Activated CD8-positive, alpha-beta T cell treated with anti-CD3 and anti-CD28 coated beads for 36 hours (primary cell): ENCODE data around the gene TRPC1. TPM values are rescaled to one million over a fixed set of nuclear protein-coding genes. Genes with fewer than 3 reads are reported as not detected.

Experiments used
- ATAC-seq: fragments of 200-7000 bp; cut with Tn5 transposase; one replicate; pipeline ENCODE4 v1.10.0; 2021; ENCODE audit warnings: mild to moderate bottlenecking, moderate library complexity
- CTCF ChIA-PET: fragments of 350-600 bp; sonication (Branson Sonifier 250); formaldehyde crosslinking; loops from one replicate; lab custom pipeline; 2021; ENCODE audit warnings: antibody characterized with exemption; lab: Charles Lee
- POLR2A ChIA-PET: fragments of 350-600 bp; sonication (Branson Sonifier 250); formaldehyde crosslinking; loops from one replicate; lab custom pipeline; 2021; ENCODE audit warnings: antibody characterized with exemption; lab: Charles Lee
- DNase-seq: peaks from one replicate; pipeline ENCODE4 v3.0.0-alpha.2; 2020
- H3K27ac Mint-ChIP-seq: one replicate; pipeline ENCODE4 v1.8.0; 2021; ENCODE audit warnings: mild to moderate bottlenecking, mixed read lengths
- H3K27me3 Mint-ChIP-seq: one replicate; pipeline ENCODE4 v1.8.0; 2021; ENCODE audit warnings: mixed read lengths
- H3K36me3 Mint-ChIP-seq: one replicate; pipeline ENCODE4 v1.8.0; 2021; ENCODE audit warnings: low read depth, mixed read lengths
- H3K4me1 Mint-ChIP-seq: one replicate; pipeline ENCODE4 v1.8.0; 2021; ENCODE audit warnings: low read depth, mixed read lengths
- H3K4me3 Mint-ChIP-seq: one replicate; pipeline ENCODE4 v1.8.0; 2021; ENCODE audit warnings: mild to moderate bottlenecking, moderate library complexity, mixed read lengths
- H3K9me3 Mint-ChIP-seq: one replicate; pipeline ENCODE4 v1.8.0; 2021; ENCODE audit warnings: mixed read lengths
- CTCF ChIP-seq: fragments of 200-600 bp; IDR thresholded peaks from one replicate; pipeline ENCODE4 v1.8.0; 2022; ENCODE audit warnings: antibody characterized with exemption, mild to moderate bottlenecking
- intact Hi-C: fragments of 100-400 bp; cut with micrococcal nuclease; formaldehyde crosslinking; loops from one replicate; pipeline ENCODE4 v1.10.0; 2022
- total RNA-seq, 2 experiments: library from RNA; stranded (reverse); gene quantifications; one replicate each; pipeline ENCODE4 v1.2.3, GENCODE V29; 2021

The TRPC1 gene
- total RNA-seq, 2 experiments from 2014 or later: 2.4 to 3.4 TPM

DNA sequence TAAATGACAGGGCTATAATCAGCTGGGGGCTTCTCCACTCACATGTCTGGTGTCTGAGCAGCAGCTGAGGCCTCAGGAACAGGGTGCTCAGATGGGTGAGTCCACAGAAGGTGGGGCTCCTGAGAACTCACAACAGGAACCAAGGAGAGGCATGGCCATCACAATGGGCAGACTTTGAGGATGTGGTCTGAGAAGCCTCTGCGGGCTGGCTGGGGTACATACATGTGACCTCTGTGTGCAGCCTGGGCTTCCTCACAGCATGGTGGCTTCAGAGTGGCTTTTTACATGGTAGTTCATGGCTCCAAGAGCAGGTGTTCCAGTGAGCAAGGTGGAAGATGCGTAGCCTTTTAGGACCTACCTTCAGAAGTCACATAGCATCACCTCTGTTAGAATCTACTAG, 58.8 kb downstream of the TRPC1 start:
- intact Hi-C loops: no loop called here
- Mint-ChIP-seq H3K27ac (no peak overlapping the region), H3K4me1 (no peaks in the 10 kb centered on the region), H3K4me3 (no peak overlapping the region), H3K27me3 (peaks cover 2% of the 10 kb centered on the region), H3K36me3 (peaks cover 2% of the 10 kb centered on the region), H3K9me3 (no peaks in the 10 kb centered on the region)
- CTCF ChIA-PET: no interaction called here
- TF ChIP-seq CTCF: no peak
- ATAC-seq: no peak
- POLR2A ChIA-PET: no interaction called here
- no peak for DNase-seq

- TF ChIP-seq CTCF: no peak
- intact Hi-C loops: no loop called here
- no peak overlapping the region for H3K4me3 Mint-ChIP-seq
- H3K36me3 Mint-ChIP-seq: peaks cover 2% of the 10 kb centered on the region
- H3K9me3 Mint-ChIP-seq: no peaks in the 10 kb centered on the region
- no peak overlapping the region for H3K27ac Mint-ChIP-seq
- ATAC-seq (no peak), DNase-seq (no peak)
- POLR2A ChIA-PET: interaction anchor here (0.5 to 0.8 kb wide), 2 partner anchors 181 to 194 kb away, joined by 3 read pairs; no protein-coding TSS in a partner anchor
- CTCF ChIA-PET: interaction anchor here (0.5 kb wide), 1 partner anchor 88 kb away, joined by 3 read pairs; no protein-coding TSS in a partner anchor
- no peaks in the 10 kb centered on the region for H3K4me1 Mint-ChIP-seq
- H3K27me3 Mint-ChIP-seq: peaks cover 2% of the 10 kb centered on the region
These were observed 60.4 kb downstream of the TRPC1 start for GRCh38 chr3:142784228-142784627.

GRCh38 chr3:142785996-142786395, 62.2 kb downstream of the TRPC1 start:
- no peak for ATAC-seq
- Mint-ChIP-seq H3K9me3 (no peaks in the 10 kb centered on the region), H3K27me3 (peaks cover 2% of the 10 kb centered on the region), H3K36me3 (peaks cover 2% of the 10 kb centered on the region), H3K27ac (no peak overlapping the region), H3K4me1 (no peaks in the 10 kb centered on the region), H3K4me3 (no peak overlapping the region)
- intact Hi-C loops: no loop called here
- no peak for TF ChIP-seq CTCF
- no peak for DNase-seq
- ChIA-PET CTCF (no interaction called here), POLR2A (no interaction called here)

GRCh38 chr3:142787719-142788118, 63.9 kb downstream of the TRPC1 start:
- ChIA-PET POLR2A (interaction anchor here (1.0 kb wide), 1 partner anchor 12 kb away, joined by 3 read pairs; no protein-coding TSS in a partner anchor), CTCF (interaction anchor here (1.0 to 3.1 kb wide), 3 partner anchors 10 to 201 kb away, joined by 3 to 16 read pairs (median 3); no protein-coding TSS in a partner anchor)
- no peaks in the 10 kb centered on the region for H3K9me3 Mint-ChIP-seq
- intact Hi-C loops: no loop called here
- peaks cover 2% of the 10 kb centered on the region for H3K36me3 Mint-ChIP-seq
- H3K27me3 Mint-ChIP-seq: no peaks in the 10 kb centered on the region
- ATAC-seq: no peak
- no peak overlapping the region for H3K27ac Mint-ChIP-seq
- no peak for DNase-seq
- no peak for TF ChIP-seq CTCF
- H3K4me3 Mint-ChIP-seq: no peak overlapping the region
- no peaks in the 10 kb centered on the region for H3K4me1 Mint-ChIP-seq

GRCh38 chr3:142794508-142794907, 70.7 kb downstream of the TRPC1 start:
- TF ChIP-seq CTCF: no peak
- intact Hi-C loops: no loop called here
- no peaks in the 10 kb centered on the region for H3K27me3 Mint-ChIP-seq
- H3K4me1 Mint-ChIP-seq: no peaks in the 10 kb centered on the region
- DNase-seq (no peak), ATAC-seq (no peak)
- H3K9me3 Mint-ChIP-seq: no peaks in the 10 kb centered on the region
- ChIA-PET CTCF (no interaction called here), POLR2A (no interaction called here)
- H3K4me3 Mint-ChIP-seq: no peak overlapping the region
- no peak overlapping the region for H3K27ac Mint-ChIP-seq
- no peaks in the 10 kb centered on the region for H3K36me3 Mint-ChIP-seq
